22Rv1 (cell line): ENCODE data around the gene RGS7.
"Not testable (repeated sequence)": the region's sequence is repeated elsewhere in the genome, so short reads cannot be mapped to it uniquely, and the experiment has no call there.

Experiments used
- H3K27ac ChIP-seq: fragments of 450-650 bp; 2 replicates; pipeline ENCODE4 v1.5.1; 2017
- CTCF ChIP-seq: fragments of 450-650 bp; IDR thresholded peaks from 2 replicates; pipeline ENCODE4 v1.5.1; 2017; ENCODE audit warnings: mild to moderate bottlenecking
- ZFX ChIP-seq: fragments of 450-650 bp; IDR thresholded peaks from 2 replicates; pipeline ENCODE4 v1.6.1; 2017; ENCODE audit warnings: antibody characterized with exemption, borderline replicate concordance

RGS7 gene

GRCh38 chr1:241225741-241226140 is 131.3 kb downstream of the RGS7 start:
- TF ChIP-seq CTCF (no peak), ZFX (no peak)
- H3K27ac ChIP-seq: no peak overlapping the region

- not testable (repeated sequence) for H3K27ac ChIP-seq
Observed at GRCh38 chr1:241224189-241224588, 132.8 kb downstream of the RGS7 start.

- H3K27ac ChIP-seq: not testable (repeated sequence)
Observed at GRCh38 chr1:241222813-241223212, 134.2 kb downstream of the RGS7 start.

- H3K27ac ChIP-seq: no peak overlapping the region
- TF ChIP-seq CTCF (no peak), ZFX (no peak)
Observed at GRCh38 chr1:241221319-241221718, 135.7 kb downstream of the RGS7 start.

- H3K27ac ChIP-seq: not testable (repeated sequence)
Observed at GRCh38 chr1:241220913-241221312, 136.1 kb downstream of the RGS7 start.

GRCh38 chr1:241219449-241219848 is 137.6 kb downstream of the RGS7 start:
- no peak for TF ChIP-seq CTCF
- no peak for TF ChIP-seq ZFX

GRCh38 chr1:241217516-241217915 is 139.5 kb downstream of the RGS7 start:
- H3K27ac ChIP-seq: no peak overlapping the region
- no peak for TF ChIP-seq CTCF
- no peak for TF ChIP-seq ZFX

More at GRCh38 chr1:241219449-241219848, 137.6 kb downstream of the RGS7 start:
- H3K27ac ChIP-seq: no peak overlapping the region

GRCh38 chr1:241215683-241216082 is 141.3 kb downstream of the RGS7 start:
- TF ChIP-seq ZFX (no peak), CTCF (no peak)
- no peak overlapping the region for H3K27ac ChIP-seq

GRCh38 chr1:241215203-241215602 is 141.8 kb downstream of the RGS7 start:
- TF ChIP-seq ZFX (no peak), CTCF (no peak)
- no peak overlapping the region for H3K27ac ChIP-seq
